Hippocampal formation (tissue), 2 donors: Measurements from ENCODE around the gene KANSL3.
"Not testable (repeated sequence)": the region's sequence is repeated elsewhere in the genome, so short reads cannot be mapped to it uniquely, and the experiment has no call there.

Experiments used
- DNase-seq, 2 donors: peaks; one replicate each; lab custom pipeline; 2025; lab: John Stamatoyannopoulos, UW

KANSL3 gene

GRCh38 chr2:96638144-96639121 lies at the start of gene KANSL3:
Gene KANSL3 (minus strand): TSS chr2:96638312. CDS start chr2:96637135, 1,177 bp downstream.
- peak; percentile 89 to 92 for DNase-seq

DNA sequence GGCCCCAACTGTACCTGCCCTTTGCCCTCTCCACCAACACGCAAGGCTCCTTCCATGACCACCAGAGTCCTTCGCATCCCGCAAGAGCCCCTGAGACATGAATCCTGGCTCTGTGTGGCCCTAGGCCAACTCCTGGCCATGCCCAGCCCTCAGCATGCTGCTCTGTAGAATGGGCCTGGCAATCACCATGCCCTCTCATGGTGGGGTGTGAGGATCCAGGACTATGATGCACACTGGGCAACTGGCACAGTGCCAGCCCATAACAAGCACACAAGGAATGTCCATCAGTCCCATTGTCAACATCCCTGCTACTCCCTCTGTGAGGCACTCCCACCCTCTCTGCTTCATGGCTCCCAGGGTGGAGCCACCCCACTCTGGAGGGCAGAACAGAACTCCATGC lies 49.2 kb upstream of the KANSL3 start:
- no peak for DNase-seq

DNA sequence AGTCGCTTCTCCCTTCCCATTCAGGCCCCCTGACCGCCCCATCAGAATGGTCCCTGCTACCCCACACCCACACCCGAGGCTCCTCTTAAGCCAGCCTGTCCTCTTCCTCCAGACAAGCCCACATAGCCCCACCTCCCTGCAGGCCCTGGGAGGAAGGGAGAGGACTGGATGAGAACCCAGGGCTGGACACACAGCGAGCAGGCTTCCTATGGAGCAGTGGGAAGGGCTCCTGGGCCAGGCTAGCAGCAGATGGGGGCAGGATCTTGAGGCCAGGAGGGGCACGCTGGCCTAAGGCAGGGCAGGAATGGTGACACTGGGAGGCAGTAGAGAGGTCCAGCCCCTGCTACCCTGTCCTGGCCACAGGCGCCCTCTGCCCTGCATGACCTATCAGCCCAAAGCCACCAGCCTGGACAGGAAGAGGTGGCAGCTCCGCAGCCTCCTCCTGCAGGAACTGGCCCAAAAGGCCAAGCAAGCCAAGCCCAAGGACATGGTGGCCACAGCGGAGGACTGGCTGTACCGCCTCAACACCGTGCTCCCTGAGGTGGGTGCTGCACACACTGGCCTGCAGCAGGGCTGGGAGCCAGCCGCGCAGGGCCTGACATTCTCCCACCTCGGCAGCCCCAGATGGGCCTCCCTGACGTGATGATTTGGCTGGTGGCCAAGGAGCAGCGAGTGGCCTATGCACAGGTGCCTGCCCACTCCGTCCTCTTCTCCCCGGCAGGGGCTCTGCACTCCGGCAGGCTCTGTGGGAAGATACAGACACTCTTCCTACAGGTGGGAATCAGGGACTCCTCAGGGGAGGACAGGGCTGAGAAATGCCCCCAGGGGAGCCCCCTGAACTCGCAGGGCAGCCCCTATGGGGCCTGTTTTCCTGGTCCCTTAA lies 47.7 kb upstream of the KANSL3 start:
- no peak for DNase-seq

DNA sequence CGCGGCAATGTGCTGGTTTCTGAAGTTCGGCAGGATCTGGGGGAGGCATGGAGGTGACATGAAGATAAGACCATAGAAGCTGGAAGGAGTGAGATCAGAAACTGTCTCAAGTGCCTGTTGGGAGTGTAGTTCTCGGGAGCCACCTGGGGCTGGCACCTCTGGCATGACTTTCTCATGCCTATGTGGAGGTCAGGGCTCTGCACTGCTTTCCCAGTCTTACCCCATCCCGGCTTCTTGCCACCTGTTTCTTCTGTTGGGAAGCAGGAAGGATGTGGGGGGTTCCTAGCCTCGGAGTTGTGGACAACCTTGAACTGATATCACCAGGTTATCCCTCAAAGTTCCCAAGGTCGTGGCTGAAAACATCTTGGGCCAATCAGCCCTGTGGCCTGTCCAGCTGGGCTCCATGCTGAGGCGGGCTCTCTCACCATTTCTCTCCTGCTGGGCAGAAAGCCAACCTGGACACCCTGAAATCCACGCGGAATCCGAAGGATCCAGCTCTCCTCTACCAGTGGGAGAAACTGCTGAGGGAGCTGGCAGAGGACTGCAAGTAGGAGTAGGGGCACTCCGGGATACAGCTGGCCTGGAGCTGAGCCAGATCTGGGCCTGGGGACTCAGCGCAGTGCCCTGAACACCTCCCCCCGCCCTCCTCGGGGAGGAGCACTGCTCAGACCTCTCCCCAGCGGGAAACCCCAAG lies 46.9 kb upstream of the KANSL3 start:
- DNase-seq: no peak

GRCh38 chr2:96683972-96684820 lies 46.1 kb upstream of the KANSL3 start:
- DNase-seq: no peak

DNA sequence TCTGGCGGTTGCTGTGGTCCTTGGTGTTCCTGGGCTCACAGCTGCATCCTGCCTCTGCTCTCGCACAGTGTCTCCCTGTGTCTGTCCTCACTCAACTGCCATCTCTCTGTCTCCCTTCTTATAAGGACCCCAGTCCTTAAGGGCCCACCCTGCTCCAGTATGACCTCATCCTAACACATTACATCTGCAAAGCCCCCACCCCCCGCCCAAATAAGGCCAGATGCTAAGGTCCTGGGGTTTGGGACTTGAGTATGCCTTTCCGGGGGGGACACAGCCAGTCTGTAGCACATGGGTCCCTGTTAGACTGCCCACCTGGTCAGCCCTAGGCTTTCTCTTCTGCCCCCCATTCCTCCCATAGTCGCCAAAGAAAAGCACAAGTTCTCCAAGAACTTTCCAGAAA lies 45.2 kb upstream of the KANSL3 start:
- DNase-seq: no peak

DNA sequence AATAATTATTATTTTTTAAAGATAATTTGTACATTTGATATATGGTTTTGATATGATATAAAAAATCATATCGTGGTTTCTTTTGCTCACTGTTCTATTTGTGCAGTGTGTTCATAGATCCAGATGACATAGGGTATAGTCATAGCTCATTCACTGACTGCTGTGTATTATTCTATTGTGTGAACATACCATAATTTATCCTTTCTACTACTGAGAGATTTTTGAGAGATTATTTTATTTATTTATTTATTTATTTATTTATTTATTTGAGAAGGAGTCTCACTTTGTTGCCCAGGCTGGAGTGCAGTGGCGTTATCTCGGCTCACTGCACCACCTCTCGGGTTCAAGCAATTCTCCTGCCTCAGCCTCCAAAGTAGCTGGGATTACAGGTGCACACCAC lies 43.4 kb upstream of the KANSL3 start:
- DNase-seq: no peak

DNA sequence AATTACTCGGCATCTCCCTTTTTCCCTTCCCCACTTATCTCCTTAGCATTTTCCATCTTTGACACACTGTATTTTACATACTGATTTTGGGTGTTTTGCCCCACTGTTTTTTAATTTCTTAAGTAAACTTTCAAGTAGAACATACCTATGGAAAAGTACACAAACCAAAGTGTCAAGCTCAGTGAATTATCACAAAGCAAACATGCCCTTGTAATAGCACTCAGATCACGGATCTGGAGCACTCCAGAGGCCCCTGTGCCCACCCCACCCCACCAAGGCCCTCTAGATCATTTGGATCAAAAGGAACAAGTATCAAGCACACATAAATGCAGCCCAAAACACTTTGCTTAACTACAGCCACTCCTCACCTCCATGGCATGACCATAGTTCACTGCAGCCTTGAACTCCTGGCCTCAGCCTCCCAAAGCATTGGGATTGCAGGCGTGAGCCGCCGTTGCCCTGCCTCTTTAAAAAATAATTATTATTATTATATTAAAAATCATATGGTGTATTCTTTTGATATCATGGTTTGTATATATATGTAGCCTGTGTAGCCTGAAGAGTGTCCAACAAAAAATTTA lies 42.5 kb upstream of the KANSL3 start:
- DNase-seq: no peak

- DNase-seq: no peak
Observed at GRCh38 chr2:96679848-96680247, 41.7 kb upstream of the KANSL3 start.

- no peak for DNase-seq
Observed at GRCh38 chr2:96669539-96670215, 31.6 kb upstream of the KANSL3 start.

GRCh38 chr2:96668771-96669170 lies 30.7 kb upstream of the KANSL3 start:
- DNase-seq: no peak

GRCh38 chr2:96665717-96666116 lies 27.6 kb upstream of the KANSL3 start:
- not testable (repeated sequence) for DNase-seq

GRCh38 chr2:96665083-96665569 lies 27.0 kb upstream of the KANSL3 start:
- DNase-seq: no peak

GRCh38 chr2:96664366-96664925 lies 26.3 kb upstream of the KANSL3 start:
- no peak for DNase-seq

DNA sequence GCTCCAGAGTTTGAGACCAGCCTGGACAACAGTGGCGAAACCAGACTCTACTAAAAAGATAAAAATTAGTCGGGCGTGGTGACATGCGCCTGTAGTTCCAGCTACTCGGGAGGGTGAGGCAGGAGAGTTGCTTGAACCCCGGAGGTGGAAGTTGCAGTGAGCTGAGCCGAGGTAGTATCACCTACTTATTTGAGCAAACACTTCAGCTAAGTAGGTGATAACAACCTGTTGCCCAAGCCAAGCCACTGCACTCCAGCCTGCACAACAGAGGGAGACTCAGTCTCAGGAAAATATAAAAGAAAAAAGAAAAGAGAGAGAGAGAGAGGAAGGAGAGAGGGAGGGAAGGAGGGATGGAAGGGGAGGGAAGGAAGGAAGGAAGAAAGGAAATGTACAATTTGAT lies 25.7 kb upstream of the KANSL3 start:
- DNase-seq: no peak

- no peak for DNase-seq
Observed at GRCh38 chr2:96663177-96663576, 25.1 kb upstream of the KANSL3 start.

DNA sequence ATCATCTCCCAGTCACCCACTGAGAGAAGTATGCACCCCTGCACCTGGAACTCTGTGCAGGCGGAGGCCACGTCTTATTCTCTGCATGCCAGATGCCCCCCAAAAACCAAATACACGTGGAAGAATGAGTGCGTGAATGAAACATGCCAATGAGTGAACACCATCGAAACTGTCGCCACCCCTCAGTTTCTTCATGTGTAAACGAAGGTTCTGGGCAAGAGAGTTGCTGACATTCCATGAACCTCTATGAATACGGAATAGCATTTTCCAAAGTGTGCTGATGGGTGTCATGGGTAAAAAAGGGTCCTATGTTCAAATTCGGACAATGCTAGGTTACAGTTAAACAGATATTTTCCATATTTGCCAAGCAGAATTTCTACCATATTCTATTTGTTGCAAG lies 24.2 kb upstream of the KANSL3 start:
- DNase-seq: no peak

DNA sequence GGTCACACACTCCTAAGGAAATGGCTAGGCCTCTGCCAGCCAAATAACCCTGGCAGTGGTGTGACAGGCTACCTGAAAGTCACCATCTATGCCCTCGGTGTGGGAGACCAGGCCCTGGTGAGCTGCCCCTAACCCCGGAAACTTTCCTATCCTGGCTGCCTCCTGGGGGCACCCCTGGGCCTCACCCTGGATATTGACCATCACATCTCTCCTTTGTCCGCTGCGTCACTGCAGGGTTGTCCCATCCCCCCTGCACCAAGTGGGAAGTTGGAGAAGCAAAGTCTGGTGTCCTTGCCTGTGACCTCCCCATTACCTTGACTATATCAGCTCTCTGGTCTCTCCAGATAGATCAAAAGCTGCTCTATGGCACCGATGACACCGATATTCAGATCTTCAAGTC lies 23.2 kb upstream of the KANSL3 start:
- no peak for DNase-seq

DNA sequence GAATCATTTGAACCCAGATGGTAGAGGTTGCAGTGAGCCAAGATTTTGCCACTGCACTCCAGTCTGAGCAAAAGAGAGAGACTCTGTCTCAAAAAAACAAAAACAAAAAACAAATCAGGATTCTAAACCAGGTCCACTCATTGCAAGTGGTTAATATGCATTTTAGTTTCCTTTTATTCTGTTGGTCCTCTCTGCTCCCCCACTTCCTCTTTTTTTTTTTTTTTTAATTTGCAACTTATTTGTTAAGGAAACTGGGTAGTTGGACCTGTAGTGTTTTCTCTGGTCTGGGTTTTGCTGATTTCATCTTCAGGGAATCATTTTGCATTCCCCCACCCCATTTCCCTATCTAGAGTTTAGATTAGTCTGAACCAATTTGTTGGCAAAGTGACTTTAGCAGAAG lies 18.4 kb upstream of the KANSL3 start:
- DNase-seq: no peak

DNA sequence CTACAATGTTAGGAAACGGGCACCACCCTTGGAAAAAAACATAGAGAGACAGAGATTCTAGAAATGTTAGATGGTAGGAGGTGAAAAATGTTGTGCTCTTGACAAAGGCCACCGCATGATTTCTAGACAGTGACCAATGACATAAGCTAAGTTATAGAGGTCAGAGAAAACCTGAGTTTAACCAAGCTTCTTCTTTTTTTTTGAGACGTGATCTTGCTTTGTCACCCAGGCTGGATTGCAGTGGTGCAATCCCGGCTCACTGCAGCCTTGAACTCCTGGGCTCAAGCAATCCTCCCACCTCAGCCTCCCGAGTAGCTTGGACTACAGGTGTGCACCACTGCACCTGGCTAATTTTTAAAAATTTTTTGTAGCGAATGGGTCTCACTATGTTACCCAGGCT lies 17.4 kb upstream of the KANSL3 start:
- DNase-seq: no peak
